HG02763 (cell line): ENCODE measurements around the gene FLOT2.
"Not testable (repeated sequence)": the region's sequence is repeated elsewhere in the genome, so short reads cannot be mapped to it uniquely, and the experiment has no call there.

Source experiments
- ATAC-seq: cut with Tn5 transposase; IDR thresholded peaks from one replicate; pipeline ENCODE4 v1.9.1; 2021; ENCODE audit warnings: mild to moderate bottlenecking, moderate library complexity; ENCODE audit not compliant: unreplicated experiment

FLOT2 gene, protein sequence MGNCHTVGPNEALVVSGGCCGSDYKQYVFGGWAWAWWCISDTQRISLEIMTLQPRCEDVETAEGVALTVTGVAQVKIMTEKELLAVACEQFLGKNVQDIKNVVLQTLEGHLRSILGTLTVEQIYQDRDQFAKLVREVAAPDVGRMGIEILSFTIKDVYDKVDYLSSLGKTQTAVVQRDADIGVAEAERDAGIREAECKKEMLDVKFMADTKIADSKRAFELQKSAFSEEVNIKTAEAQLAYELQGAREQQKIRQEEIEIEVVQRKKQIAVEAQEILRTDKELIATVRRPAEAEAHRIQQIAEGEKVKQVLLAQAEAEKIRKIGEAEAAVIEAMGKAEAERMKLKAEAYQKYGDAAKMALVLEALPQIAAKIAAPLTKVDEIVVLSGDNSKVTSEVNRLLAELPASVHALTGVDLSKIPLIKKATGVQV

DNA sequence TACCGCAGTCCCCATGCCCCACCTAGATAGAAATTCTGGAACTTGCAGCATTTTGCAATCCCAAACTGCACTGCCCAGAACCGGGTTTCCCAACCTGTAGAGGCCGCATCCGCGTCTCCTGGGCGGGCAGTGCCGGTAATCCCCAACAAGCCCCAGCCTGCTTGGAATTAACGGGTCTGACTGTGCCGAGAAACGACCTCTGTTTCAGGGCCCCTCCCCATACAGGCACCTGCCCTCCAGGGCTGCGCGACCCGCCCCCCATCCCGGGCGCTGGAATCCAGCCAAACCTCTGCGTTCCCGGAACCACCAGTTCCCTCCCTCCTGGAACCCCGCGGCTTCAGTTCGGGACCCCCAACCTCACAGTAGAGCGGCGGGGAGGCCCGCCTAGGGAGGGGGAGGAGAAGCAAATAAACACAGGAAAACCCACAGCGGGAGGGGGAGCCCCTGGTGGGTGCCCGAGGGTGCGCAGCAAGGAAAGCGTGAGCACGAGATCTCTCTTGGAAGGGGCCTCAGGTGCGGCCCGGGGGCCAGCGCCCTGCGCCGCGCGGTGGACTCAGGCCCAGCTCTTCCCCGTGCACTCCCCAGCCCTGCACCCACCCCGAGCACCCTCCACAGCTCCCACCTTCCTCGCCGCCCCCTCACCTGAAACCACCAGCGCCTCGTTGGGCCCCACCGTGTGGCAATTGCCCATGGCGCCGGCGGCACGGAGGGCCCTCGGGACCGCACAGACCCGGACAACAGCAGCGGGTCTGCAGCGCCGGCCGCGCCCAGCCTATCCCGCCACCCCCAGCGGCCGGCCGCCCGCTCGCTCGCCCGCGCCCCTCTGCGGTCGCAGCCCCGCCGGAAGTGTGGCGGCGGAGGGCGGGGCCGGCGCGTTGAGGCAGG, at the start of gene FLOT2:
FLOT2 (minus strand) TSS at position 850 of the 885 bp plus-strand sequence; CDS start at position 691, 159 bp downstream.
- ATAC-seq, result no peak

DNA sequence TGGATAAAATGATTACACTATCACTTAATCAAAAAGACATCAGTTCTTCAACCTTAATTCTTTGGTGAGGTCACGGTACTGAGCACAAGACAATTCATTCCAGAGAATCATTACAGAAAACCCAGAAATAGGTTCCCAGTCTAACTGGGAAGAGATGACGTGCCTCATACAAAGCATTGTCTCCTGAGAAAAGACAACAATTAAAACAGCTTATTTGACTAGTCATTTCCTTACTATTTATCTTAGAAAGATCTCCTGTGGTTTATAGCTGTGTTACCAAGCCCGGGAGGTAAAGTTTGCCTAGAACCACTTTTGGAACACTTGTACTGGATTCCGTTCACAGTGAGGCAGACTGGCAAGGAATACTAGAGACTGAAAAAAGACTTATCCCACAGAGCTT, 48.7 kb upstream of the FLOT2 start:
- no peak for ATAC-seq

DNA sequence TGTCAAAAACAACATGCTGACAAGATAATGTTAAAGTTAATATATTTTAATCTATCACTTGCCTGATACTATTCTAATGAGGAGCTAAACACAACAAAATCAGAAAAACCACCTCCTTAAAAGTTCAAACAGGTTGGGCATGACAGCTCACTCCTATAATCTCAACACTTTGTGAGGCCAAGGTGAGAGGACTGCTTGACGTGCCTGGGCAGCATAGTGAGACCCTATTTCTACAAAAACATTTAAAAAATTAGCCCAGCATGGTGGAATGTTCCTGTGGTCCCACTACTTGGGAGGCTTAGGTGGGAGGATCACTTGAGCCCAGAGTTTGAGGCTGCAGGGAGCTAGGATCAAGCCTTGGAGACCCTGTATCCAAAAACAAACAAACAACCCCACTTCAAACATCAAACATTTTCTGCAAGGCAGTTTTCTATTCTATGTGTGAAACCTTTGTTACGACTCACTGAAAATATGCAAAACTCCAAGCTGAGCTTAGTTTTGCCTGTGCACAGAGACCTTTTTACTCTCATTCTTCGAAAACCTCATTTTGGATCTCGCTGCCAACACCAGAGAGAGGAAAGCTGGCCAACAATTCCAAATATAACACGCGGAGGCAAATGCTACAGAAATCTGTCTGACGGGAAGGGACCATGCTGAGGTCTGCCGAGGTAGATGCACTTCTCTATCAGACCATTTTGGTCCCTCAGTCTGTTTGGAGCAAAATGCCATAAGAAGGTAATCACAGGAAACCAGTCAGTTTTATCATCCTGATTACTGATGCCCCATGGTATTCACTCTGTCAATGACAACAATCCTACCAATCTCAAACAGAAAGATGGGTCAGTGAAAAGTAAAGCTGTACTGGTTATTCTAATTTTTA, 47.6 kb upstream of the FLOT2 start:
- ATAC-seq, result no peak

DNA sequence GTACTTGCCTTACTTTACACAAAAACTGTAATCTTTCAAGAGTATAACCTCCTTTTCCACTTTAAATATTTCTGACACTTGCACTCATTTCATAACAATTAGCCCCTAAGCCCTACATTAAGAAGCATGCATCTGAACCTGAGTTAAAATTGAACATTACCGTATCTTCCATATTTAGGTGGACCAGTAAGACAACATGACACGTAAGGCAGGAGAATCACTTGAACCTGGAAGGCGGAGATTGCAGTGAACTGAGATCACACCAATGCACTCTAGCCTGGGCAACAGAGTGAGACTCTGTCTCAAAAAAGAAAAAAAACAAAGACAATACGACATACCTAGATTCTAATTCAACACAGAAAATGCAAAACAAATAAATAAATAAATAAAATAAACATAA, 46.8 kb upstream of the FLOT2 start:
- ATAC-seq, result no peak

DNA sequence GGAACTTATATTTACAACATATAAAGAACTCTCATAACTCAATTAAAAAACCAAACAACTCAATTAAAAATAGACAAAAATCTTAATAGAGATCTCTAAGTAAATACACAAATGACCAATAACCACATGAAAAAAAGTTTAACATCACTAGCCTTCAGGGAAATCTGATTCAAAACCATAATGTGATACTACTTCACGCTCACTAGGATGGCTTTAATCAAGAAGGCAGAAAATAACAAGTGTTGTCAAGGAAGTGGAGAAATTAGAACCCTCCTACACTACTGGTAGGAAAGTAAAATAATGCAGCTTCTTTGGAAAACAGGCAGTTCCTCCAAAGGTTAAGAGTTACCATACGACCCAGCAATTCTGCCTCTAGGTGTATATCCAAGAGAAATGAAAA, 45.4 kb upstream of the FLOT2 start:
- no peak for ATAC-seq

DNA sequence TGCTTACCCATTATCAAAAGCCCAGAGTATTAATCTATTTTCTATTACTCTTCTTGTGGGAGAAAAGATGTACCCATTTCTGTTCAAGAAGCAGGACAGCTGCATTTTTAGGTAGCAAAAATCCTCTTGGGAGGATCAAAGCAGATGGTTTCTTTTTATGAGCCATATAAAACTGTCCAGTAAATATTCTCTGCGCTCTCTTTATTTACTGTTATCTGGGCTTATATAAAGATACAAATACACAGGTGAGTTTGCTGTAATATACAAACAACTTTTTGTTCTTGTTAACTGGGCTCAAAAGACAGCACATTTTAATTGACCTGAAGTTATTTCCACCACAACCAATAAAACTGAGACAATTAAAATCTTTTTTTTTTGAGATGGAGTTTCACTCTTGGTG, 43.7 kb upstream of the FLOT2 start:
- no peak for ATAC-seq

DNA sequence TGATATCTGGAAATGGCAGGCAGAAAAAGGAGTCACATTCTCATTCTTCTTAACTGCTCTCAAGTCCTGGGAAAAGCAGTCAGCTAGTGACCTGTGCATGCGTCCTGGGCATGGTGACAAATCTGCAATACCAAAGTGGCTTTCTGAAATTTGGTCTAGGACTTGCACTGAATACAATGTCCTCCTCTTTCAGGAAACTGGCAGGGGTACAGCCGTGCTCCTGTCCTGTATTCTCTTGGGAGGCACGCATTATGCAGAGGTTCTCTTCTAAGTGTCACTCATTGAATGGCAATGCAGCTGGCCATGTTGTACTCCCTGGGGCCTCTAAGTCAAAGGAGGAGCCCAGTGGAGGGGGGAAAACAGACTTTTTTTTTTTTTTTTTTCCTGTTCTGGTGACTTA, 43.1 kb upstream of the FLOT2 start:
- no peak for ATAC-seq

DNA sequence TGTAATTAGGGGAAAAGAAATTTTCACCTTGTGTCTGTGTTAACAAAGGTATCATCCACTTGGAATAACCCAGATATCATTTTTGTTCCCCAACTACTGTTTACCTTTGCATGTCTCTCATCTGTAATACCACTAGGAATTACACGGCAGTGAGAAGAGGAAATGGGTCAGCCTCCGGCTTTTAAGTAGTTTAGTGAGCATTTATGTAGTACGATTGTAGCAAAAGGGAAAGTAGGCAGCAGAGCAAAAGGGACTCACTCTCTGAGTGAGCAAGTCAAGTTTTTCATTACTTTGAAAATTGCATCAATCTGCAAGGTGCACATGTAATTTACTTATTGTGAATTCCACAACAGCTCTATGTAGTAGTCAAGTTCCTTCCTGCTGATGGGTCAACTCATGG, 42.6 kb upstream of the FLOT2 start:
- ATAC-seq, result no peak

DNA sequence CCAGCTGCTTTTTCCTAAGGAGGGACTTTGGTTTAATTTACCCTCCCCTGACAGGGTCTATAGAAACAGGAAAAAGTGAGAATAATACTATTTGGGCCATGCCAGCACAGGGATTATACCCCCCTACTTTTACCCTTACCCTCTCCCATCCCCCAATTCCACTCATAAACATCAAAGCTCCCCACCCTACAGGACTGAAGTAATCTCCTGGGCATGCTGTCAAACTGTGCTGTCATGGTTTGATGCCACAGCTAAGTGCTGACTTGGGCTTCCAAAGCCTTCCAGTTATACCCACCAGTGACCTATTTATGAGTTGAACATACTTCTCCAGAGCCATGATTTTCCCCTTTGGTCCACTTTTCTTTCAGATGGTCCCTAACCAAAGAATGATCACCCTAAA, 41.0 kb upstream of the FLOT2 start:
- no peak for ATAC-seq

DNA sequence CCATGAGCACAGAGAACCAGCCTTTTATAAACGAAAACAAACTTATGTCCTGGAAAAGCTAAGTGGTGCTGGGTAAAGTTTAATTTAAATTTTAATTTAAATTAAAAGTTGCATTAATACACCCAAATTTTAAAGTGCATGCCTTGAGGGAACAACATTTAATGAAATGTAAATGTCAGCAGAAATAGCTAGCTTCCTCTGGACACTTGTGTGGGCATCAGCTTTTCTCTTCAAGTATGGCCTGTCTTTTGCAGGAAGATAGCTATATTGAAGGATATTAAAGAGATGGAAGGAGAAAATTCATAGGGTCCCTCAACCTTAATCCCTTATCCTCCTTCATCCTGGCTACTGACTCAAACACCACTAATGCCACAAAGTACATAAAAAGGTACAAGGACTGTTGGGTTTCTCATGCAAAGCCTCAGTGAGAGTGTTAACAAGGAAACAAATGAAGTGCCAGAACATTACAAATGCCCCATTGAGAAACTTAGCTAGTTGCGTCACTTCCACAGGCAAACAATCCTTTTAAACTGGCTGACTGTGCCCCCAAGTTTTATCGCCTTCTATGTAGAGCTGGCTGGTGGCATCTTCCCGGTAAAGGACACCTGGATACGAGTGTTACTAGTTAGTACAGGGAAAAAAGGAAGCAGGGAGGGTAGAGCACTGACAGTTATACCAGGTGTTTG, 39.7 kb upstream of the FLOT2 start:
- ATAC-seq, result no peak

DNA sequence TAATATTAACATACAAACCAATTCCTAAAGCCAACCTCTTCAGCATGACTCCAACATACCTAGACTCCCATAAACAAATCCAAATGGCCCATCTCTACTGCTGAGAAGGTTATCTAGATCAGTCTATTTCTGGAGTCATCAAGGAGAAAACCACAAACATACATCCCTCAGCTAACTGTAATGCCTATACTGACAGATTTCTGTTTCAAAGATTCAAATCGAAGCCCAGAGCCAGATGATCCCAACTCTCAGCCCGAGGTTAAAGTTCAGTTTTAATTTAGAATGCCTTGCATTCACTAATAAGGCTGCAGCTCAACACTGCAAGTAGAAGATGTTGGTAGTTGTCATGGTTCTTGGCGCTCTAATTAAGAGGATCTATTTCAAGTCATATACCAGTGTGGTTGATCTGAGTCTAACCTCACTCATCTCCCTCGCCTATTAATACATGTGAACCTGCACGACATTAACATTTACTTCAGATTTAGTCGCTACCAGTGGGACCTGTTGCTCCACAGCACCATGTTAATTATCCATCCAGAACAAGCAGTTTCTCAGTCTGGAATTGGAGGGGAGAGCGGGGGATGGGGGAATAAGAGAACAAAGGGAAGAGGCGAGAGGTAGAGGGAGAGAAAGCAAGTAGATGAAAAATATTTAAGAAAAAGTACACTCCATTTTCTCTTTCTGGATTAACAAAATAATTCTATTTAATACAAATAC, 38.4 kb upstream of the FLOT2 start:
- no peak for ATAC-seq

DNA sequence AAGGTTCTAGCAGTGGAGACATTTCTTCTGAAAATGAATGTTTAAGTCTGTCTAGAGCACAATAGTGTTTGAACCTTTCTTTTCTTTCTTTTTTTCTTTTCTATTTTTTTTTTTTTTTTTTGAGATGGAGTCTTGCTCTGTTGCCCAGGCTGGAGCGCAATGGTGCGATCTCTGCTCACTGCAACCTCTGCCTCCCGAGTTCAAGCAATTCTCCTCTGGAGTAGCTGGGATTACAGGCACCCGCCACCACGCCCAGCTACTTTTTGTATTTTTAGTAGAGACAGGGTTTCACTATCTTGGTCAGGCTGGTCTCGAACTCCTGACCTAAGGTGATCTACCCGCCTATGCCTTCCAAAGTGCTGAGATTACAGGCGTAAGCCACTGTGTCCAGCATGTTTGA, 37.0 kb upstream of the FLOT2 start:
- not testable (repeated sequence) for ATAC-seq

DNA sequence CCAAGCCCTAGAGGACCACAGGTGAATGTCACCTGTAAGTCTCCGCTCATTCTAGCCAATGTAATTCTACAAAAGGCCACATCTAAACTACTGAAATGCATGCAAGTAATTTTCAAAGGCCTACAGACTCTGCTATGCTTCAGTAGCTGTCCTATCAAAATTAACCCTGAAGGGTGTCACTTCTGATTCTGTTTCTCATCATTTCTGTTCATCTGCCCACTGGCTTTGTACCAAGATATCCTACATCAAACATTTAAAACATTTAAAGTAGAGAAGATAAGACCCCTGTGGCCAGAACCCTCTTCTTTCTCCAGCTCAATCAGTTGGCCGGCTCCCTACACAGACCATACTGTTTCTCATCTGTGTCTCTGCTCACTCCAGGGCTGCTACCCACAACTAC, 32.3 kb upstream of the FLOT2 start:
- no peak for ATAC-seq

DNA sequence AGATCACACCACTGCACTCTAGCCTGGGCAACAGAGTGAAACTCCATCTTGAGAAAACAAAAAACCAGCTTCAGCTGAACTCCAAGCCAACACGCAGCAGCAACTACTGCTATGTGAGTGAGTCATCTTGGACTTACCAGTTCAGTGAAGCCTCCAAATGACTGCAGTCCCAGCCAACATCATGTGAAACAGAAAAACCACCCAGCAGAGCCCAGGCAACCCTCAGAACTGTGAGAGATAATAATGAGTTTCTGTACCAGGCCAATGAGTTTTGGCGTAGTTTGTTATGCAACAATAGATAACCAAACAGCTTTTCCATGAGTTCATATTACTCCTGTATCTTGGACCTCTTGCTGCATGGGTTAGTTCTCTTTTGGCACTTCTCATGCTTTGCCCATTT, 30.5 kb upstream of the FLOT2 start:
- no peak for ATAC-seq

DNA sequence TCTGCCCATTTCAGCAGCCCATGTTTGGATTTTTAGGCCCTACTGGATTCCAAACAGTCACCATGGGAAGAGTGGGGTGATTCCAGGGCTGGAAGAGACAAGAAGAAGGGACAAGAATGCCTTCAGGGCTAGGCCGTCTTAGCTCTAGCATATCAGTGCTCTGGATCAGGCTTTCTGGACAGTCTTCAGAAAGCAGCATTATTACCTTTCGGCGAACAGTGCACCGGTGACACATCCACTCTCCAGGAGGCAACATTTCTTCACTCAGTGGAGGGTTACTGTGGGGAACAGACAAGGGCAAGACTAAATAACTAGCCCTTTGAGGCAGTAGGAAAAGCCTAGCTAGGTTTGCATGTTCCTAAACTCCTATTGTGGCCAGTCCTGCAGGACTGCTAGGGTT, 29.3 kb upstream of the FLOT2 start:
- ATAC-seq, result no peak

DNA sequence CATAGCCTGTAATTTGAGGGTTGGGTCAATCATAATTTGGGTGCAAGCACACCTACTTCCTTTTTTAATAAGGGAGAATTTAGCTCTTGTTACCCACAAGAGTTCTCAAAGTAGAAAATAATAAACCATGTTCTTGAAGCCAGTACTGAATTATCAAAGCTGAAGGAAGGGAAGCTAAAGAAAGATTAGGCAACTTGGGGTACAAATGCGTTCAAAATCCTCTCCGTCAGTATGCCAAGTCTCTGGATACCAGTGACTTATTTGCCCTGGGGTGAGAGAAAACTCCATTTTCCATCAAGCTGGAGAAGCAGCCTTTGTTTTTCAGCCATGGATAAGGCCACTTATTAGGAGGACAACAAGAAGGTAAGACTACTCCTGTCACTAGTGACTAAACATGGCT, 28.8 kb upstream of the FLOT2 start:
- ATAC-seq, result no peak

DNA sequence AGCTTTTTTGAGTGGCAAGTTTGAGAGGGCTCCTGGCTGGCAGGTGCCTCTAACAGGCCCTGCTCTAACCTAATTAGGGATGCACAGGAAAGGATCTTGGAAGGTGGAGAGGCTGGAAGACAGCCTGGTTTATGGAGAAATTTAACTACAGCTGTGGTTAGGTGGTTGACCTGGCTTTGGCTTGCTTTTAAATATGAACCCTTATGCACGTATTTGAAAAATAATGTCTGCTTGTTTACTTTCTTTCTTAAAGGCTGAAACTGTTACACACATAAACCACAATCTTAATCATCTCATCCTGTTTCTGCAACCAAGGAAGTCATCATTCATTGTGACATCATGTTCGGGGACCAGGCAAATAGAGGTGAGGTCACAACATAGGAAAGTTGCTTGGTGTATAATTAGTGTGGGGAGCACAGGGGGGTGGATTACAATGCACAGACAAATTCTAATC, 28.4 kb upstream of the FLOT2 start:
- ATAC-seq, result no peak

DNA sequence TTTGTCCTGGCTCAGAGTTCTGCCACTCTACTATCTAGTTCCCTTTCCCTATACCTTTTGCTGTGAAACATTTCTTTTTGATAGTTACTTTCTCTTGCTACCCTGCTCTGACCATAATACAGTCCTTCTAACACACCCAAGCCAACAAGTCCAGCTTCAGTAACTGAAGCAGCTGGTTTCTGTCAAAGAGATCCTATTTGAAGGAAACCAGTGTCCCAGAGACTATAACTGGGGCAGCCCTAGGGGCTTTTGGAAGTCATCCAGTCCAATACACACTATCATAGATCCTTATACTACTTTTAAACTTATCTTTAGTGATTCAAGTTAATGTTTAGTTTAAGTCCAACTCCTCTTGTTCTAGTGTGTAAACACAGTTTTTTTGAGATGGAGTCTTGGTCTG, 22.7 kb upstream of the FLOT2 start:
- ATAC-seq, result no peak

DNA sequence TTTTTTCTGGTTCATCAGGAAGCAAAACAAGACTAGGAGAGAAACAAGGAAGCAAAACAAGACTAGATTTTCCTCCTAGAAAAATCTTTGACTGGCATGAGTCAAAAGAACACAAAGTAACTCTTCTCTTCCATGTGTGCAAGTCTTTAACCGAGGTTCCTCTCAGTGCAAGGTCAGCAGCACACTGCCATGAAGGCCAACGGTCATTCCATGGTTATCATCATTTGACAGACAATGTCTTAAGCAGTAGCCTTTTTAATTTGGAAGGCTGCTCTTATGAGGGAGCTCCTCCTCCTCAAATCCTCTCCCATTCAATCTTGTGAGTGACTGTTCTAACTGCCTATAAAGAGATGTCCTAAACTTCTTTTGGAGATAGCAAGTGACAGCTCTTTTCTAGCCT, 20.8 kb upstream of the FLOT2 start:
- no peak for ATAC-seq

DNA sequence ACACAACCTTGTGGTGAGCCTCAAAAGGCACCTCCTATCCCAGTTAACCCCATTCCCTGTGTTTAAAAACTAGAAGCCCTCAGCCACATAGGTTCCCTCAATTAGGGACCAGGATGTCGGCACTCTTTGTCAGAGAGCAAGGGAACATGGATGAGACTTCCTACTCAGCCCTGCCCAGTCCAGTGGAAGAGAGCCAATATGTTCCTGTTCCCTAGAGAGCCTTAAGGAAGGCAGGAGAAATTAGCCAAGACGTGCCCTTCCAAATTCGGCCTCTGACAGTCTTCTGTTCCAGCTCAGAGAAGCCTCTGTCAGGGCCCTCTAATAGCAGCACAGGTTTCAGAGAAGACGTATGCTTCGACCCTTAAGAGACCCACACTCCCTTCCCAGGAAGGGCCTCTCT, 19.9 kb upstream of the FLOT2 start:
- ATAC-seq, result no peak
